Dermis microvascular lymphatic vessel endothelial cell (primary cell): ENCODE measurements around the gene MOB3B. TPM values are rescaled to one million over a fixed set of nuclear protein-coding genes. Genes with fewer than 3 reads are reported as not detected.

Source experiments
- DNase-seq, 2 donors: peaks; one replicate each; pipeline versions ENCODE4 v3.0.0 to v3.0.0-alpha.2; 2010; ENCODE audit warnings: low read depth in 2 of 2
- total RNA-seq: library from RNA; depleted of rRNA; stranded (reverse); fragments of >200 nt; gene quantifications from 2 replicates; pipeline ENCODE4 v1.2.1, GENCODE V29; 2014

The MOB3B gene
- total RNA-seq, 1 donor from 2014 or later = 1.4 TPM

DNA sequence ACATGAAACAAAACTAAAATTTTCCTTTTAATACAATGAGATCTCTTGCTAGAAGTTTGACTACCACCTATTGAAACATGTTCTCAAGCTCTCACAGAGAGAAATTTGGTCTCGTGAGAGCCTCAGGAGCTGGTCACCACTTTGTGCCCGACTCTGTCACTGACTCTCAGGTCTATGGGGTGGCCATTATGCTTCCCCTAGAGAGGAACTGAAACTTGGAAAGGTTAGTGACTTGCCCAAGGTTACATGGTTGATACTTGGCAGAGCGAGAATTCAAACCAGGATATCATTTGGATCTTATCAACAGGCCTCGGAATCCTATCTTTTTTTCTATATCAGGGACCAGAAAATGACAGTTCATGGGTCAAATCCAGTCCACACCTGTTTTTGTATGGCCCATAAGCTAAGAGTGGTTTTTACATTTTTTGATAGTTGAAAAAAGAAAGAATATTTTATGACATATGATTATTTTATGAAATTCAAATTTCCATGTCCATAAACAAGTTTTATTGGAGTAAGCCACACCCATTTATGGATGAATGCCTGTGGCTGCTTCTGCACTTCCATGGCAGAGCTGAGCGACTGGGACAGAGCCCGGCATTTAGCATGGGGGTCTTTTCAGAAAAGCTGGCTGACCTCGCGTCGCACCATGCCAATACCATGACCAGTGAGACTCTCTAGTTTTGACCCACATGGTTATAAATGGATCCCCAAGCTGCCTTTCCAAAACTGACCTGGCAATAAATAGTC, 187.9 kb downstream of the MOB3B start:
- no peak for DNase-seq

DNA sequence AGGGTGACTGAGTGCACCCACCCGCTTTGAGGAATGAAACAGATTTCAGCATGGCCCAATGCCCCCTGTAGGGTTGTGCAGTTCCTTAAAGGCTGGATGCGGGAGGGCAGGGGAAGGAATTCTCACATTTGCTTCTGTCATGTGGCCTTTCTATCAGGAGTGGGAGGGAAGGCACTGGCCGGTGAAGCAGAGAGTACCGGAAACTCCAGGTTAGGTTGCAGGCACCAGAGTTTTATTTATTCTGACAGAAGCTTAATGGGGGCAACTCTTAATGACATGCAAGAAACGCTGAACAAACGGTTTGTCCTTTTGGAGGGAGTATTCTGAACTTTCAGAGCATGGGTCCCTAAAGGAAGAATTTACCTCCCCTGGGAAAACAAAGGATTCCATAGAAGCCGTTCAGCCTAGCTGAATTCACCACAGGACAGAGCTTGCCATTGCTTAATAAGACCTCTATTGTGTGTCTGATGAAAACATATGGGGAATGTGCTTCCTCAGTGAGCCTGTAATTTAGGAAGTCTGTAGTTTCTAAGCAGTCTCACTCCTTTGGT, 188.6 kb downstream of the MOB3B start:
- no peak for DNase-seq

- no peak for DNase-seq
Observed at GRCh38 chr9:27340285-27340674, 189.3 kb downstream of the MOB3B start.

DNA sequence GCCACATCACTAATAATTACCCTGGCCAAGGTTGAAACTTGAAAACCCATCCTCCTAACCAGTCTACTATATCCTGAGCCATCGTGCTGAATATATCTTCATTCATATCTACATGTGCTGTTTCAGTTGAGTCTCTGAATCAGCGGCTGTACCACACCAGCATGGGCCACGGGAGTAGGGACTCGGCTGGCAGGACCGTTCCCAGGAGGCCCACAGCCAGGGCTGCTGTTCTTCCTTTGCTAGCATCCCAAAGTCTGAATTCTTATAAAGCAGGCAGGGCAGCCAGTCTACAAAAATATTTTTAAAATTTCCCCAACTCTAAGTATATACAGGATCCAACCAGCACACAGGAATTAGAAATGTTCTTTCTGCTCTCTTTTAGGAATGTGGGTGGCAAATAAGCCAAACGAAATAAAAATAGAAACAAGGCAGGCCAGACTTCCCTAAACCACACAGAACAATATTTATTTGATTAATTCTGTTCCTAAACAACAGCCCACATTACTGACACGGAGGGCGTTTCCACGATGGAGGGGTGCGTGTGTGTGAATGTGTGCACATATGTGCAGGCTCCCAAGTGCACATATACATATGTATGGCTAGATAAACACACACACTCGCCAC, 189.8 kb downstream of the MOB3B start:
- no peak for DNase-seq

- peak; percentile 12 to 38 for DNase-seq
Observed at GRCh38 chr9:27338527-27338903, 191.1 kb downstream of the MOB3B start.

- no peak for DNase-seq
Observed at GRCh38 chr9:27337833-27338526, 191.6 kb downstream of the MOB3B start.

- DNase-seq = no peak
Observed at GRCh38 chr9:27337236-27337635, 192.4 kb downstream of the MOB3B start.

DNA sequence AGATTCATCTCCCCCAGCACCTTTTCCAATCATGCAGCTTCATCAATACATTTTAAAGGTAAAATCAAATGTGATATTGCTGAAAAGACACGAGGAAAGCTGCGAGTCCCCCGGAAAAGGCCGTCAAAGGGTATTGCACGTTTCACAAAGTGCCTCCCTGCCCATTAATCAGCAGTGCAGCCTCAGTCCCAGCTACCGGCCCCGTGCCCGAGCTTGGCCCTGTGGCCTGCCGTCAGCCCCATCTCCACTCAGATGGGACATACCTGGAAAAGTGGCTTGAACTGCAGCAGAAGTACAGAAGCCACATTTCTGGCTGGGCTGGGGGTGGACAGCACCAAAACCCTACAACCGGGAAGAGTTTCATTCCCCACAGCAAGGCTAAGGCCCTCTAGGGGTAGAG, 192.8 kb downstream of the MOB3B start:
- DNase-seq = no peak

DNA sequence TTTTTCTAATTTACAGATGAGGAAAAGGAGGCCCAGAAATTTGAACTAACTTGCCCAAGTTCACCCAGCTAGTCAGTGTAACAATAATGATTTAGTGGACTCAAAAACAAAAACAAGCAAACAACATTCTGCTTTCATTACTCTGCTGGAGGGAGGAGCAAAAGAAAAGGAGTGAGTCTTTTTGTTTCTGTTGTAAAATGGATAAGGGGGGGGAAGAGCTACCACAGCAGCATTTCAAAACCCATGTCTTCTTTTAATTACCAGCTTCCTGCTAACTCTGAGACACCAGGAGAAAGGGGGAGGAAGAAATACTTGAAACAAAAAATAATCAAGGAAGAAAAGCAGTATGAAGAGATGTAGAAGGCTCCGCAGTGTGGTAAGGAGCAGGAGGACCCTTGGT, 193.5 kb downstream of the MOB3B start:
- DNase-seq = no peak

DNA sequence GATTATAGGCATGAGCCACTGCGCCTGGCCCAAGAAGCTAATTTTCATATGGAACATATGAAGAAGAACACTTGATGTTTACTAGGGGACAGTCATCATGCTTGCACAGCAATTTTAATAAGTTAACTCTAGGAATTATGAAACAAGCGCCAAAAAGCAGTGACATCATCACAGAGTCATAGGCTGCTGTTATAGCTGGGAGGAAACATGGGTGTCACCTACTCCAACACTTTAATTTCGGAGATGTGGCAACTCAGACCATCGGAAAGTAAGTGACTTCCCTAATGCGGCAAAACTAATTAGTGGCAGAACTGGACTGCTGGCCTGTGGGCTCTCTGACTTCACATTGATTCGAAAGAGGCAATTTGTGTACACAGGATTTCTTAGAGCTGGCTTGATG, 194.5 kb downstream of the MOB3B start:
- DNase-seq = no peak

DNA sequence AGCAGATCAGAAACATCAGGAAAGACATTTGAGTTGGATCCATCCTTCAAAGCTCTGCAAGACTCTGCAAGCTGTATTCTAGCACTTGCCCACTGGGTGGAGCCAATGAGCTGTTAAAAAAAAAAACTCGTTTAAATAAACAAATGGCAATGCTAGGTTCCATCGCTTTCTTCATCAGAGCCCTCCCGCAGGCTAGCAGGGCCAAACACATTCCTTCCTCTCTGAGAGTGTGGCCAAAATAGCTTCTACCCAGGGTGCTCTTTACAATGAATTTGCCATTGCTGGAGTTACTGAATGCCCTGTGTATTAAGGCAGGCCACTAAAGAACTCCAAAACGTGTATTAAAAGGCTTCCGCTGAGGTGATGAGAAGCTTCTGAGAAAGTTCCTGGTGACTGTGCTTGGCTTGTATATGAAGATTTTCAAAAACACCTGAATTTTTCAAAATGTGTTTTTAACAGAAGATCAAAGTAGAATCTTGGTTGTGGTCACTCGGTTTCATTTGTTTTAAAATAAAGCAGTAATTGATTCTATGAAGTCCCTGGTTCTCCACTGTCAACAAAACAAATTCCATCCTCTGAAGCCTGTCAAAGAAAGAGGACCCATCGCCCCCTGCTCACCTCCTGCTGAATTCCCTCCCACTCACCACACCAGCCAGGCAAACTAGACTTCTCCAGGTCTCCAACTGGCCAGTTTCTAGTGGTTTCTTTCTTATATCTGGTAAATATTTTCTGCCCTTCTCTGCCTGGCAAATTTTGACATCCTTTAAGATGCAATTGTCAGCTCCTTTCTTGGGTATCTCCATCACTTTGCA, 196.2 kb downstream of the MOB3B start:
- peak; percentile 75 to 76 for DNase-seq

DNA sequence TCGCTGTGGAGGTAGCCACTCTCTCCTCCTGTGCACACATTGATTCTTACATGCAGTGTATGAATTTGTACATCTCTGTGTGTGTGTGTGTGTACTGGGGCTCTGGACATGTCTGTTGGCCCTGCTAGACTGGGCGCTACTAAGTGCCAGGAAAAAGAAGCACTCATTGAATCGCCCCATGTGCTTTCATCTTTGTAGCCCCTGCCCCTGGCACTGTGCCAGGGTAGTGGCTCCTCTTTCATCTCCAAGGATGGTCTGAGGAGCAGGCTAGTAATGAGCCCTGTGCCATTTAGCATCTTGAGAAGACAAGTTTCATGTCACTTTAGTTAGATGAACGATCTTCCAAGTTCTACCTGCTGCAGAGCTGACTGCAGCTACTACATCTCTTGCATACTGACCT, 198.2 kb downstream of the MOB3B start:
- DNase-seq = no peak

- no peak for DNase-seq
Observed at GRCh38 chr9:27329291-27329690, 200.3 kb downstream of the MOB3B start.

DNA sequence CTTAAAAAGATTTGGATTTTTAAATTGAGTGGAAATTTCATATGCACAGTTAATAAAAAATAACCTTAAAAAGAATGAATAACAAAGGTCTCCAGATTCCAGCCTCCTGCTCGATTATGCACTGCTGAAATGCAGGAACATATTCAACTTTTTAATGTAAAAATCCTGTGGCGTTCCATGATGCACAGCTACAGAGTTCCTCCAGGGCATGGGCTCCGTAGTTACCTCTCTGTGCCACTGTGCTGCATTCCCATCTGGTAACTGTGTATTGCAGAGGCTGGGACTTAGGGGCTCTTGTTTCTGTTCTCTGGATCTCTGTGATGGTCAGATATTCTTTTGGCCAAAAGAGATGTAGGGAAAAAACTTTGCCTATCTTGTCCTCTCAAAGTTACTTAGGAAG, 201.1 kb downstream of the MOB3B start:
- DNase-seq = no peak

- no peak for DNase-seq
Observed at GRCh38 chr9:27311184-27311583, 218.4 kb downstream of the MOB3B start.

DNA sequence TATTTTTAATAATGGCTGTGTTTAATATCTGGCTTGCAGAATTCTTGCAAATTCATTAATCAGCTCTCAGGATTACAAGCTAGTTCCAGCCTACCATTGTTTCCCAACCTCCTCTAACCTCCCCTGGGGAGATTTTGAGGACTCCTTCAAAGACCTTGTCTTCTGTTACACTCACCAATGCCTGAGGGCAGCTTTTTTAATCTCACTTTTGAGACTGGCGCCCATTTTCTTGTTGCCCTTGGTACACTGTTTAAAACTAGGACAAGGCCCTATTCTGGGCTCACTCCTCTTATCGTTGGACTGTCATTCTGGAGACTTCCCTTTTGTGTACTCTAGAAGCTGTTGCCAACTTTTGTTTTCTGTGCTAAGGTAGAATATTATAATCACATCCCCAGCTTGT, 219.0 kb downstream of the MOB3B start:
- DNase-seq = no peak

DNA sequence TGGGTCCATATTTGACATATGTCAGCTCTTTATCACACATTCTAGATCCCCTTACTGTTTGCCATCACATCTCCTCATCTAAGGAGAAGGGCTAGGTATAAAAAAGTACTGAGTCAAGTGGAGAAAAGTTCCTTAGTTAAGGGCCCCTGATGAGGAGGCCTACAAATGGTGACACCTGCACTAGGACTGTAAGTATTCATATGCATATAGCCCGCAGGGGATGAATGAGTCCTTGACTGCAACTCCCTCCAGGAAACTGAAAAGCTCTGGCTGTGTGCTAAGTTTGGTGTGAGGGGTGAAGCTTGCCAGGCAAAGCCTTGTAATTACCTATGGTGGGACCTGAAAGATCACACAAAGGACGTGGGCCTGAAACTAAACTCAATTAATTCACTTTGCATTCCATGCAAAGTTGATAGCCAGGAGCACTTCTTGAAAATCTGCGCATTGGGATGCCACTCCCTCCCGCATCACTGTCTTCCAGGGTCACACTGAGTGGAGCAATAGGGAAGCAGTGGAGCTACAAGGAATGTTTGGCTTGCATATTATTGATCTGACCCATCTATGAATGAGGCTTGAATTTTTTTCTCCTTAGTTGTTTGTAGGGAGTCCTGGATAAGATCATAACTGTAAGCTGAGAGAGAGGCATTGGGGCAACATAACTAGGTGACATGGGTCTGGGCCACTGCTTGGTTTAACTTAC, 220.8 kb downstream of the MOB3B start:
- no peak for DNase-seq

DNA sequence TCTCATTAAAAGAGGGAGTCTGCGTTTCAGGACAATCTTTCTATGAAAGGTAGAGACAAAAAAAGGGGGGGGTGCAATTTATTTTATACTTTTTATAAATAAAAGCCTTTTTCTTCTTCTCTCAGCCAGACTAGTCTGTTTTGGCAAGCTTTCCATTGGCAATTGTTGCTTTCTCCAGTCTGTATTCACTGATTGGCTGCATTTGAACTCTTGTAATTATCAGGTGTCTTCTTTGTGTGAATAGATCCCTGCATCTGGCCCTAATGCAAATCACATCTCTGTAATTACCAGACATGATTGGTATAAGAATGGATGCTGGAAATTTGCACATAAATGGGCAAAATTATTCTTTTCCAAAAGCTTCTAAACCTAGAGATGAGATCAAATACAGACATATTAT, 225.1 kb downstream of the MOB3B start:
- DNase-seq = no peak

DNA sequence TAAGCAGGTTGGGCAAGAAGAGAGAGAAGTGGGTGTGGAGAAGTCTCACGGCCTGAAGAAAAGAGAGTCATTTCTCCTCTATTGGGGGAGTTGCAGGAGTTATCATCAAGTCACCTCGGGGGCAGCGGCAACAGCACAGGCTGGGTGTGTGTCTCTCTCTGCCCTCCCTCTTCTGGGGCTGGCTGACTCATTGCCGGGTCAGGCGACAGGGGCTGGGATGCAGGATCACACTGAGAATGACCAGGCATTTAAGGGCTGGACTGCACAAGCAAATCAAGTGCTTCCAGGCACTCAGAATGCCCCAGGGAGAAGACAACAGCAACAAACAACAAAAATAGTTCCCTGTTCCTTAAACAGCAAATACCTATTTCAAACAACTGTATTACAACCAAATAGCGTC, 226.4 kb downstream of the MOB3B start:
- no peak for DNase-seq

- DNase-seq = no peak
Observed at GRCh38 chr9:27297050-27297449, 232.6 kb downstream of the MOB3B start, which contains the start of gene EQTN. Gene EQTN (minus strand): TSS chr9:27297150. CDS start chr9:27297055, 95 bp downstream.

DNA sequence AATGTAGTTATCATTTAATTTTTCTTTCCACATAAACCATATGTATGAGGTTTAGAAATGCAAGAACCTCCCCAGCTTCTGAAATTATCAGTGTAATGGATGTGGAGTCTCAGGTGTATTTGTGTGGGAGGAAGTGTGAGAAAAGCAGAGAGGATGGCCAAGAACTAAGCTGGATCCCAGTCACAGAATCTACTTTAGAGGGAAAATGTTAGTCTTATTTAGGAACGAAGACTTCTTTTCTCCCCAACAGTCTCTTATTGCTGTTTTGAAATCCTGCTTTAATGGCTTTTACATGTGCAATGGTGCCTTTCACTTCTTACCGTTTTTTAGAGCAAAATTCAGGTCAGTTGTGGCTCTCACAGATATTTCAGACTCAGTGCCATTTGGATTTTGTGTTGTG, 235.6 kb downstream of the MOB3B start:
- DNase-seq = no peak
